IPS DF 19.7 (cell line): ENCODE results near the gene MCOLN3.
"Not testable (repeated sequence)": the region's sequence is repeated elsewhere in the genome, so short reads cannot be mapped to it uniquely, and the experiment has no call there.

Experiments
- DNase-seq: peaks from one replicate; pipeline ENCODE4 v3.0.0-alpha.2; 2013; ENCODE audit warnings: low read depth, low spot score

The MCOLN3 gene

GRCh38 chr1:84991097-84991920 lies 57.0 kb downstream of the MCOLN3 start:
- DNase-seq = no peak

GRCh38 chr1:84988588-84988987 lies 59.7 kb downstream of the MCOLN3 start:
- no peak for DNase-seq

- DNase-seq = not testable (repeated sequence)
Measured at GRCh38 chr1:84986561-84986960, 61.7 kb downstream of the MCOLN3 start.

- DNase-seq = no peak
Measured at GRCh38 chr1:84985365-84985764, 62.9 kb downstream of the MCOLN3 start.

- no peak for DNase-seq
Measured at GRCh38 chr1:84982395-84982794, 65.9 kb downstream of the MCOLN3 start.

- DNase-seq = no peak
Measured at GRCh38 chr1:84975035-84975434, 73.3 kb downstream of the MCOLN3 start.

GRCh38 chr1:84973498-84974334 lies 74.6 kb downstream of the MCOLN3 start:
- no peak for DNase-seq

GRCh38 chr1:84972377-84972987 lies 75.8 kb downstream of the MCOLN3 start:
- no peak for DNase-seq

GRCh38 chr1:84971957-84972356 lies 76.3 kb downstream of the MCOLN3 start:
- DNase-seq = no peak

GRCh38 chr1:84969489-84970250 lies 78.6 kb downstream of the MCOLN3 start:
- DNase-seq = no peak

- no peak for DNase-seq
Measured at GRCh38 chr1:84968865-84969264, 79.4 kb downstream of the MCOLN3 start.

GRCh38 chr1:84968101-84968500 lies 80.2 kb downstream of the MCOLN3 start:
- DNase-seq = no peak
